ENCODE results near the gene SMCO1.
"Not testable (repeated sequence)": the region's sequence is repeated elsewhere in the genome, so short reads cannot be mapped to it uniquely, and the experiment has no call there.

DNA sequence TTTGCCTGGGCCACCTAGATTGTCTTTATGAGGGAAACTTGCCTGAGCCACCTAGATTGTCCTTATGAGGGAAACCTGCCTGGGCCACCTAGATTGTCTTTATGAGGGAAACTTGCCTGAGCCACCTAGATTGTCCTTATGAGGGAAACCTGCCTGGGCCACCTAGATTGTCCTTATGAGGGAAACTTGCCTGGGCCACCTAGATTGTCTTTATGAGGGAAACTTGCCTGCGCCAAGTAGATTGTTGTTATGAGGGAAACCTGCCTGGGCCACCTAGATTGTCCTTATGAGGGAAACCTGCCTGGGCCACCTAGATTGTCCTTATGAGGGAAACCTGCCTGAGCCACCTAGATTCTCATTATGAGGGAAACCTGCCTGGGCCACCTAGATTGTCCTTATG, 4.0 kb downstream of the SMCO1 start:
- TF ChIP-seq, protein P1, sequence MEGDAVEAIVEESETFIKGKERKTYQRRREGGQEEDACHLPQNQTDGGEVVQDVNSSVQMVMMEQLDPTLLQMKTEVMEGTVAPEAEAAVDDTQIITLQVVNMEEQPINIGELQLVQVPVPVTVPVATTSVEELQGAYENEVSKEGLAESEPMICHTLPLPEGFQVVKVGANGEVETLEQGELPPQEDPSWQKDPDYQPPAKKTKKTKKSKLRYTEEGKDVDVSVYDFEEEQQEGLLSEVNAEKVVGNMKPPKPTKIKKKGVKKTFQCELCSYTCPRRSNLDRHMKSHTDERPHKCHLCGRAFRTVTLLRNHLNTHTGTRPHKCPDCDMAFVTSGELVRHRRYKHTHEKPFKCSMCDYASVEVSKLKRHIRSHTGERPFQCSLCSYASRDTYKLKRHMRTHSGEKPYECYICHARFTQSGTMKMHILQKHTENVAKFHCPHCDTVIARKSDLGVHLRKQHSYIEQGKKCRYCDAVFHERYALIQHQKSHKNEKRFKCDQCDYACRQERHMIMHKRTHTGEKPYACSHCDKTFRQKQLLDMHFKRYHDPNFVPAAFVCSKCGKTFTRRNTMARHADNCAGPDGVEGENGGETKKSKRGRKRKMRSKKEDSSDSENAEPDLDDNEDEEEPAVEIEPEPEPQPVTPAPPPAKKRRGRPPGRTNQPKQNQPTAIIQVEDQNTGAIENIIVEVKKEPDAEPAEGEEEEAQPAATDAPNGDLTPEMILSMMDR (IDR thresholded peaks at IDR 0.05), result not testable (repeated sequence)
- not testable (repeated sequence) for TF ChIP-seq POLR2A, POLR2AphosphoS5, EP300 (IDR thresholded peaks at IDR 0.05)

Data from gastroesophageal sphincter (tissue), 3 donors.